ENCODE data around the gene NLRC5.
"Not testable (repeated sequence)": the region's sequence is repeated elsewhere in the genome, so short reads cannot be mapped to it uniquely, and the experiment has no call there.

NLRC5 gene

GRCh38 chr16:57107321-57107922, 118.1 kb downstream of the NLRC5 start:
- no peak overlapping the region for H3K27ac ChIP-seq
- no peak overlapping the region for H3K4me3 ChIP-seq

GRCh38 chr16:57108432-57108831, 119.1 kb downstream of the NLRC5 start:
- Histone ChIP-seq H3K4me3 (no peak overlapping the region), H3K27ac (no peak overlapping the region)

- H3K4me3 ChIP-seq, H3K27ac ChIP-seq: not testable (repeated sequence)
These were observed 120.1 kb downstream of the NLRC5 start for GRCh38 chr16:57109259-57110105.

GRCh38 chr16:57110937-57111336, 121.6 kb downstream of the NLRC5 start:
- Histone ChIP-seq H3K27ac (no peak overlapping the region), H3K4me3 (no peak overlapping the region)

GRCh38 chr16:57111420-57111819, 122.1 kb downstream of the NLRC5 start:
- no peak overlapping the region for H3K4me3 ChIP-seq
- H3K27ac ChIP-seq: no peak overlapping the region

GRCh38 chr16:57112403-57113041, 123.2 kb downstream of the NLRC5 start:
- no peak overlapping the region for H3K4me3 ChIP-seq
- peak overlapping the region in 1 of 21 experiments; percentile 11 for H3K27ac ChIP-seq

GRCh38 chr16:57113042-57113453, 123.7 kb downstream of the NLRC5 start:
- peak overlapping the region in 1 of 21 experiments; percentile 11 for H3K27ac ChIP-seq
- no peak overlapping the region for H3K4me3 ChIP-seq

- no peak overlapping the region for H3K27ac ChIP-seq
- no peak overlapping the region for H3K4me3 ChIP-seq
These were observed 124.3 kb downstream of the NLRC5 start for GRCh38 chr16:57113664-57114063.

GRCh38 chr16:57115168-57115513, 125.8 kb downstream of the NLRC5 start:
- Histone ChIP-seq H3K4me3 (no peak overlapping the region), H3K27ac (no peak overlapping the region)

- peak overlapping the region in 1 of 21 experiments; percentile 35 for H3K27ac ChIP-seq
- H3K4me3 ChIP-seq: no peak overlapping the region
These were observed 126.3 kb downstream of the NLRC5 start for GRCh38 chr16:57115514-57116182.

GRCh38 chr16:57118461-57119084, 129.2 kb downstream of the NLRC5 start:
- H3K27ac ChIP-seq: no peak overlapping the region

GRCh38 chr16:57123216-57123973, 134.0 kb downstream of the NLRC5 start:
- H3K27ac ChIP-seq: no peak overlapping the region
- H3K4me3 ChIP-seq: no peak overlapping the region

More at GRCh38 chr16:57118461-57119084, 129.2 kb downstream of the NLRC5 start:
- no peak overlapping the region for H3K4me3 ChIP-seq

- no peak overlapping the region for H3K27ac ChIP-seq
- H3K4me3 ChIP-seq: no peak overlapping the region
These were observed 134.8 kb downstream of the NLRC5 start for GRCh38 chr16:57123974-57124674.

GRCh38 chr16:57125376-57125775, 136.0 kb downstream of the NLRC5 start:
- Histone ChIP-seq H3K4me3 (no peak overlapping the region), H3K27ac (no peak overlapping the region)

- no peak overlapping the region for H3K27ac ChIP-seq
- H3K4me3 ChIP-seq: no peak overlapping the region
These were observed 136.6 kb downstream of the NLRC5 start for GRCh38 chr16:57125969-57126368.

GRCh38 chr16:57126411-57126810, 137.1 kb downstream of the NLRC5 start:
- Histone ChIP-seq H3K27ac (no peak overlapping the region), H3K4me3 (no peak overlapping the region)

- Histone ChIP-seq H3K4me3 (no peak overlapping the region), H3K27ac (peak overlapping the region in 2 of 21 experiments; percentile 34 to 83)
These were observed 137.8 kb downstream of the NLRC5 start for GRCh38 chr16:57127037-57127763.

GRCh38 chr16:57127836-57128235, 138.5 kb downstream of the NLRC5 start:
- Histone ChIP-seq H3K4me3 (no peak overlapping the region), H3K27ac (peak overlapping the region in 1 of 21 experiments; percentile 83)
